ENCODE measurements around the gene PTPRG.

Gene PTPRG

DNA sequence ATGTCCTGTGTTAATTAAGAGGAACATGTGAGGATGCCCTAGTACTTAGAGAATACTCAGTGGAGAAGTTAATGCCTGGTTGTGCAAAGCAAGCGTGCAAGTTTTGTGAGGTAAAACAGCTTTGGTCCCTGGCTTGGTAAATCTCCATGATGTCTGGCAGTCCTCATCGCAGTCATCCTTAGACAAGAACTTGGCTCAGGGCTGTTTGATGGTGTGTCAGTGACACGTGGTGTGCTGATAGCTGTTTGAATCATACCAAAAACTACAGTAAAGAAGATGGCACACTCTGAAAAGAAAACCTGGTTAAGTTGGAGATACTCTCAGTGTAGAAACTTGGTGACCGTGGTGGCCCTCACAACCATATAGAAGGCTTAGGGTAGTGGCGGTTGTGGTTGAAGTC is 450.3 kb downstream of the PTPRG start:
- Histone ChIP-seq H3K9ac (ENCODE audit: low read depth, low read length, poor library complexity, severe bottlenecking) (no peak overlapping the region), H3K9me3 (ENCODE audit: insufficient read depth, low read depth, low read length) (no peaks in the 10 kb centered on the region), H3K4me1 (ENCODE audit: insufficient read depth, low read length, poor library complexity, severe bottlenecking) (no peaks in the 10 kb centered on the region), H4K20me1 (ENCODE audit: insufficient read depth, low read length, poor library complexity, severe bottlenecking) (no peaks in the 10 kb centered on the region), H2AFZ (ENCODE audit: low read length) (no peak overlapping the region), H3K4me3 (ENCODE audit: low read length, poor library complexity, severe bottlenecking) (no peak overlapping the region), H3K79me2 (ENCODE audit: insufficient read depth, low read length) (no peaks in the 10 kb centered on the region), H3K4me2 (ENCODE audit: low read depth, low read length, poor library complexity, severe bottlenecking) (no peak overlapping the region), H3K27me3 (ENCODE audit: insufficient read depth, low read length, poor library complexity, severe bottlenecking) (no peaks in the 10 kb centered on the region), H3F3A (ENCODE audit: low read depth) (no peaks in the 10 kb centered on the region), H3K36me3 (ENCODE audit: insufficient read depth, low read length) (no peaks in the 10 kb centered on the region), H3K9me2 (replicated peaks; ENCODE audit: low read depth, low read length) (no peaks in the 10 kb centered on the region)
- no peak for TF ChIP-seq EZH2phosphoT487 (IDR thresholded peaks at IDR 0.05; ENCODE audit: borderline replicate concordance)
- TF ChIP-seq, protein P1, sequence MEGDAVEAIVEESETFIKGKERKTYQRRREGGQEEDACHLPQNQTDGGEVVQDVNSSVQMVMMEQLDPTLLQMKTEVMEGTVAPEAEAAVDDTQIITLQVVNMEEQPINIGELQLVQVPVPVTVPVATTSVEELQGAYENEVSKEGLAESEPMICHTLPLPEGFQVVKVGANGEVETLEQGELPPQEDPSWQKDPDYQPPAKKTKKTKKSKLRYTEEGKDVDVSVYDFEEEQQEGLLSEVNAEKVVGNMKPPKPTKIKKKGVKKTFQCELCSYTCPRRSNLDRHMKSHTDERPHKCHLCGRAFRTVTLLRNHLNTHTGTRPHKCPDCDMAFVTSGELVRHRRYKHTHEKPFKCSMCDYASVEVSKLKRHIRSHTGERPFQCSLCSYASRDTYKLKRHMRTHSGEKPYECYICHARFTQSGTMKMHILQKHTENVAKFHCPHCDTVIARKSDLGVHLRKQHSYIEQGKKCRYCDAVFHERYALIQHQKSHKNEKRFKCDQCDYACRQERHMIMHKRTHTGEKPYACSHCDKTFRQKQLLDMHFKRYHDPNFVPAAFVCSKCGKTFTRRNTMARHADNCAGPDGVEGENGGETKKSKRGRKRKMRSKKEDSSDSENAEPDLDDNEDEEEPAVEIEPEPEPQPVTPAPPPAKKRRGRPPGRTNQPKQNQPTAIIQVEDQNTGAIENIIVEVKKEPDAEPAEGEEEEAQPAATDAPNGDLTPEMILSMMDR (conservative IDR thresholded peaks at IDR 0.05; ENCODE audit: low read length), result no peak

DNA sequence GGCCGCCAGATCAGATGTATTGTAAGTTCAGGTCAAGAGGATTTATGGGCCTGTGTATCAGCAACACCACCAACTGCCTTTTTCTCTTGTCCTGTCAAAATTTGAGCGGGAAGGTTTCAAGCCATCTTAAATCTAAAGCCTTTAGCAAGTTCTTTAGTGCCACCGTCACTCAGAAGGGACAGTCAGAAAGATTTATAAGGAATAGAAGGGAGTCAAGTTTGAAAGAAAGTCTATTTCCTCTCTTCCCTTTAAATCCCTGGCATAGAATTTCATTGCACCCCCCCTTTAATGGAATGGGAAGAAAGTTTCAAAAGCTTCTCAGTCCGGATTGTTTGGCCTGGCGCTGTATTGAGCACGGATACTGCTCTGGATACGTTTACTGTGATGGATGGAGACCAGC is 452.6 kb downstream of the PTPRG start:
- Histone ChIP-seq H2AFZ (ENCODE audit: low read length) (no peak overlapping the region), H3K4me1 (ENCODE audit: insufficient read depth, low read length, poor library complexity, severe bottlenecking) (no peaks in the 10 kb centered on the region), H3K27me3 (ENCODE audit: insufficient read depth, low read length, poor library complexity, severe bottlenecking) (no peaks in the 10 kb centered on the region), H3F3A (ENCODE audit: low read depth) (no peaks in the 10 kb centered on the region), H3K4me3 (ENCODE audit: low read length, poor library complexity, severe bottlenecking) (no peak overlapping the region), H3K9me2 (replicated peaks; ENCODE audit: low read depth, low read length) (no peaks in the 10 kb centered on the region), H3K9me3 (ENCODE audit: insufficient read depth, low read depth, low read length) (no peaks in the 10 kb centered on the region), H3K79me2 (ENCODE audit: insufficient read depth, low read length) (no peaks in the 10 kb centered on the region), H3K4me2 (ENCODE audit: low read depth, low read length, poor library complexity, severe bottlenecking) (no peak overlapping the region), H4K20me1 (ENCODE audit: insufficient read depth, low read length, poor library complexity, severe bottlenecking) (no peaks in the 10 kb centered on the region), H3K36me3 (ENCODE audit: insufficient read depth, low read length) (no peaks in the 10 kb centered on the region), H3K9ac (ENCODE audit: low read depth, low read length, poor library complexity, severe bottlenecking) (no peak overlapping the region)
- TF ChIP-seq, protein P1 (conservative IDR thresholded peaks at IDR 0.05; ENCODE audit: low read length), result no peak
- TF ChIP-seq EZH2phosphoT487 (IDR thresholded peaks at IDR 0.05; ENCODE audit: borderline replicate concordance), result no peak

DNA sequence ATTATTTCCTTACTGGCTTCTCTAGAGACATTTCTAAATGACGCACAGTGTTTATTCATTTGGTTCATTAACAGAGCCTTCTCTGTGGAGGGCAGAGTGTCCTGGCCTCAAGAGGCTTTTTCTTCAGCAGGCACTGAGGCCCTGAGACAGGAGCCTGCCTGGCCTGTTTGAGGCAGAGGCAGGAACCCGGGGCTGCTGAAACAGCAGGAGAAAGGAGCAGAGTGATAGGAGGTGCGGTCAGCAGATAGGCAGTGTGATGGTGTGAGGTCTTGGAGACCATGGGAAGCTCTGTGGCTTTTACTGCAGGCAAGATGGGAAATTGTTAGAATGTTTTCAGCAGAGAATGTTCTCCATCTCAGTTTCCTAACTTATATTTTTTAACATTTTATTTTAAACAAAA is 453.7 kb downstream of the PTPRG start:
- no peak for TF ChIP-seq EZH2phosphoT487 (IDR thresholded peaks at IDR 0.05; ENCODE audit: borderline replicate concordance)
- TF ChIP-seq, protein P1 (conservative IDR thresholded peaks at IDR 0.05; ENCODE audit: low read length), result no peak

More for the DNA sequence above, 453.7 kb downstream of the PTPRG start:
- Histone ChIP-seq H3K36me3 (ENCODE audit: insufficient read depth, low read length) (no peaks in the 10 kb centered on the region), H2AFZ (ENCODE audit: low read length) (no peak overlapping the region), H3F3A (ENCODE audit: low read depth) (no peaks in the 10 kb centered on the region), H3K4me2 (ENCODE audit: low read depth, low read length, poor library complexity, severe bottlenecking) (no peak overlapping the region), H3K4me3 (ENCODE audit: low read length, poor library complexity, severe bottlenecking) (no peak overlapping the region), H3K9ac (ENCODE audit: low read depth, low read length, poor library complexity, severe bottlenecking) (no peak overlapping the region), H3K27me3 (ENCODE audit: insufficient read depth, low read length, poor library complexity, severe bottlenecking) (no peaks in the 10 kb centered on the region), H3K79me2 (ENCODE audit: insufficient read depth, low read length) (no peaks in the 10 kb centered on the region), H3K9me2 (replicated peaks; ENCODE audit: low read depth, low read length) (no peaks in the 10 kb centered on the region), H4K20me1 (ENCODE audit: insufficient read depth, low read length, poor library complexity, severe bottlenecking) (no peaks in the 10 kb centered on the region), H3K4me1 (ENCODE audit: insufficient read depth, low read length, poor library complexity, severe bottlenecking) (no peaks in the 10 kb centered on the region), H3K9me3 (ENCODE audit: insufficient read depth, low read depth, low read length) (no peaks in the 10 kb centered on the region)

All from Loucy (cell line).